KMS-11 (cell line): ENCODE results near the gene TP53I11.

Experiments used
- H2AFZ ChIP-seq: fragments of 200-600 bp; sonication (generic); 2 replicates; pipeline ENCODE4 v1.6.1; 2016; ENCODE audit warnings: antibody characterized with exemption, mixed run types, low read depth
- H3K27ac ChIP-seq: fragments of 200-600 bp; sonication (generic); 2 replicates; pipeline ENCODE4 v1.6.1; 2016; ENCODE audit warnings: mild to moderate bottlenecking, mixed run types
- H3K27me3 ChIP-seq: fragments of 200-600 bp; sonication (generic); 2 replicates; pipeline ENCODE4 v1.6.1; 2017; ENCODE audit warnings: mild to moderate bottlenecking, low read depth, mixed run types, moderate library complexity; ENCODE audit not compliant: insufficient read depth
- H3K36me3 ChIP-seq: fragments of 200-600 bp; sonication (generic); 2 replicates; pipeline ENCODE4 v1.6.1; 2017; ENCODE audit warnings: mild to moderate bottlenecking, mixed run types; ENCODE audit not compliant: insufficient read depth
- H3K4me1 ChIP-seq: fragments of 200-600 bp; sonication (generic); 2 replicates; pipeline ENCODE4 v1.6.1; 2016; ENCODE audit warnings: mild to moderate bottlenecking, low read depth, mixed run types; ENCODE audit not compliant: poor library complexity, severe bottlenecking
- H3K4me2 ChIP-seq: fragments of 200-600 bp; sonication (generic); 2 replicates; pipeline ENCODE4 v1.7.0; 2016; ENCODE audit warnings: mild to moderate bottlenecking, mixed run types
- H3K4me3 ChIP-seq: fragments of 200-600 bp; sonication (generic); IDR thresholded peaks from 2 replicates; pipeline ENCODE4 v1.6.1; 2017; ENCODE audit warnings: low read depth, low read length, mixed read lengths; ENCODE audit not compliant: insufficient read depth
- H3K79me2 ChIP-seq: fragments of 200-600 bp; sonication (generic); 2 replicates; pipeline ENCODE4 v1.6.1; 2016; ENCODE audit warnings: low read depth, mixed run types; ENCODE audit not compliant: insufficient read depth
- H3K9ac ChIP-seq: fragments of 200-600 bp; sonication (generic); 2 replicates; pipeline ENCODE4 v1.6.1; 2016; ENCODE audit warnings: mild to moderate bottlenecking, mixed run types
- H4K20me1 ChIP-seq: fragments of 200-600 bp; sonication (generic); 2 replicates; pipeline ENCODE4 v1.6.1; 2016; ENCODE audit warnings: mild to moderate bottlenecking, mixed run types; ENCODE audit not compliant: insufficient read depth
- TF ChIP-seq, protein P1 (sequence below): fragments of 200-600 bp; sonication (generic); conservative IDR thresholded peaks from 2 replicates; pipeline ENCODE4 v1.6.1; 2017; ENCODE audit warnings: low read depth, mild to moderate bottlenecking, antibody characterized with exemption, low read length, moderate library complexity, mixed read lengths

Gene TP53I11

DNA sequence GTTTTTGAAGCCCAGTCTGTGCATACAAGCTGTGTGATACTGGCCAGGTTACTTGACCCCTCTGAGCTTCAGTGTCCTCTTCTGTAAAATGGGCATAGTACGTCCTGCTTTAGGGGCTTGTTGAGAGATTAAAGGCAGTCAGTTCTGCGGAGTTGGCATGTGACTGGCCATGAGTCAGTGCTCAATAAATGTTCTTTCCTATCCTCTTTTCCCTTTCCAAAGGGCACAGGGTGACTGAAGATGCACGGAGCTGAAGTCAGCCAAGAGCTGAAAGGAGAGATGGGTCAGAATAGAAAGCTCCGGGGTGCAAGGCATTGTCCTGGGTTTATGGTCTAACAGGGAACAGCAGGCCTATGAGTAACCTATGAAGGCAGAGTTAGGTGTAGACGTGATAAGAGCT is 48.9 kb downstream of the TP53I11 start:
- TF ChIP-seq, protein P1, sequence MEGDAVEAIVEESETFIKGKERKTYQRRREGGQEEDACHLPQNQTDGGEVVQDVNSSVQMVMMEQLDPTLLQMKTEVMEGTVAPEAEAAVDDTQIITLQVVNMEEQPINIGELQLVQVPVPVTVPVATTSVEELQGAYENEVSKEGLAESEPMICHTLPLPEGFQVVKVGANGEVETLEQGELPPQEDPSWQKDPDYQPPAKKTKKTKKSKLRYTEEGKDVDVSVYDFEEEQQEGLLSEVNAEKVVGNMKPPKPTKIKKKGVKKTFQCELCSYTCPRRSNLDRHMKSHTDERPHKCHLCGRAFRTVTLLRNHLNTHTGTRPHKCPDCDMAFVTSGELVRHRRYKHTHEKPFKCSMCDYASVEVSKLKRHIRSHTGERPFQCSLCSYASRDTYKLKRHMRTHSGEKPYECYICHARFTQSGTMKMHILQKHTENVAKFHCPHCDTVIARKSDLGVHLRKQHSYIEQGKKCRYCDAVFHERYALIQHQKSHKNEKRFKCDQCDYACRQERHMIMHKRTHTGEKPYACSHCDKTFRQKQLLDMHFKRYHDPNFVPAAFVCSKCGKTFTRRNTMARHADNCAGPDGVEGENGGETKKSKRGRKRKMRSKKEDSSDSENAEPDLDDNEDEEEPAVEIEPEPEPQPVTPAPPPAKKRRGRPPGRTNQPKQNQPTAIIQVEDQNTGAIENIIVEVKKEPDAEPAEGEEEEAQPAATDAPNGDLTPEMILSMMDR, result no peak
- H3K27ac ChIP-seq, result no peak overlapping the region
- no peak overlapping the region for H3K4me2 ChIP-seq
- no peaks in the 10 kb centered on the region for H3K27me3 ChIP-seq
- no peaks in the 10 kb centered on the region for H3K36me3 ChIP-seq
- no peak overlapping the region for H3K4me3 ChIP-seq
- H3K79me2 ChIP-seq, result no peaks in the 10 kb centered on the region
- H3K4me1 ChIP-seq, result no peaks in the 10 kb centered on the region
- no peak overlapping the region for H3K9ac ChIP-seq
- no peak overlapping the region for H2AFZ ChIP-seq
- H4K20me1 ChIP-seq, result no peaks in the 10 kb centered on the region

DNA sequence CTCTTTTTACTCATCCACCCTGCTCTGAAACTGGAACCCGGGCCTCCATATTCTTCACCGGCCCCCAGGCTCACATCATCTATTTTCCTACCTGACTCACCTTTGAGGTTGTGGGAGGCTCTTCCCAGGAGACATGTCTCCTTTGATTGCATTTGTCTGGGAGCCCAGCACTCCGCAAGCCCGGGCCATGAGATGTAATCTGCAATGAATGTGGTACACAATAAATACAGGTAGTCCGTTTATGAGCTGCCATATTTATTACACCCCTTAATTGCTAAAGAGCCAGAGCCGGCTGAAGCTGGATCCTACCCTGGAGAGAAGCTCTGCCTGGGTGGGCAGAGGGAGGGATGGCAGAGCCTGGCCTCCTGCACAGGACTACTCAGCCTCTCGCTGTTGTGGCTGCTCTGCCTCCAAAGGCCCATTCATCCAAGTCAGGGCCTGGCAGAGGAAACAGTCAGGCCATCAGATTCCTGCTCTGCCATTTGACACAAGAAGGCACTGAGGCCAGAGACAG is 49.5 kb downstream of the TP53I11 start:
- Histone ChIP-seq H3K4me3 (no peak overlapping the region), H2AFZ (no peak overlapping the region), H3K9ac (no peak overlapping the region), H3K27ac (no peak overlapping the region), H3K27me3 (no peaks in the 10 kb centered on the region), H3K79me2 (no peaks in the 10 kb centered on the region), H4K20me1 (no peaks in the 10 kb centered on the region), H3K36me3 (no peaks in the 10 kb centered on the region), H3K4me1 (no peaks in the 10 kb centered on the region), H3K4me2 (no peak overlapping the region)
- TF ChIP-seq, protein P1, result no peak

DNA sequence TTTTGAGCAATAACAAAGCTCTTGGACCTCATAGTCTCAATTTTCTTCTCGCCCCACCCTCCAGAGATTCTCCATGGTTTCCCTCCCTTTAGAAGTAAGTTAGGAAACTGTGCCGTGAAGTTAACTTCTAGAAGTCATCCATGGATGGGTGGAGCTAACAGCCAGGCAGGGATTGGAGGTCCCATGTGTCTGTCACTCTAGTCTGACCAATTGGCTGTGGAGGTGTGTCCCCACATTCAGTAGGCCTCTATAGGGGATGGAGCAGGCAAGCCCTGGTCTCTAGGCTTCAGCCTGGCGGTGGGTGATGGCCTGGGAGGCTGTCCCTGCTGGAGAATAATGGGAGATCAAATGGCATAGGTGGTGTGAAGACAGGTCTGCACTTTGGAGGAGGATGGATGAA is 50.7 kb downstream of the TP53I11 start:
- no peaks in the 10 kb centered on the region for H3K4me1 ChIP-seq
- H4K20me1 ChIP-seq, result no peaks in the 10 kb centered on the region
- H3K4me2 ChIP-seq, result no peak overlapping the region
- H3K79me2 ChIP-seq, result no peaks in the 10 kb centered on the region
- no peak overlapping the region for H3K9ac ChIP-seq
- no peaks in the 10 kb centered on the region for H3K27me3 ChIP-seq
- H3K27ac ChIP-seq, result no peak overlapping the region
- H3K4me3 ChIP-seq, result no peak overlapping the region
- H2AFZ ChIP-seq, result no peak overlapping the region
- TF ChIP-seq, protein P1, result no peak
- no peaks in the 10 kb centered on the region for H3K36me3 ChIP-seq

DNA sequence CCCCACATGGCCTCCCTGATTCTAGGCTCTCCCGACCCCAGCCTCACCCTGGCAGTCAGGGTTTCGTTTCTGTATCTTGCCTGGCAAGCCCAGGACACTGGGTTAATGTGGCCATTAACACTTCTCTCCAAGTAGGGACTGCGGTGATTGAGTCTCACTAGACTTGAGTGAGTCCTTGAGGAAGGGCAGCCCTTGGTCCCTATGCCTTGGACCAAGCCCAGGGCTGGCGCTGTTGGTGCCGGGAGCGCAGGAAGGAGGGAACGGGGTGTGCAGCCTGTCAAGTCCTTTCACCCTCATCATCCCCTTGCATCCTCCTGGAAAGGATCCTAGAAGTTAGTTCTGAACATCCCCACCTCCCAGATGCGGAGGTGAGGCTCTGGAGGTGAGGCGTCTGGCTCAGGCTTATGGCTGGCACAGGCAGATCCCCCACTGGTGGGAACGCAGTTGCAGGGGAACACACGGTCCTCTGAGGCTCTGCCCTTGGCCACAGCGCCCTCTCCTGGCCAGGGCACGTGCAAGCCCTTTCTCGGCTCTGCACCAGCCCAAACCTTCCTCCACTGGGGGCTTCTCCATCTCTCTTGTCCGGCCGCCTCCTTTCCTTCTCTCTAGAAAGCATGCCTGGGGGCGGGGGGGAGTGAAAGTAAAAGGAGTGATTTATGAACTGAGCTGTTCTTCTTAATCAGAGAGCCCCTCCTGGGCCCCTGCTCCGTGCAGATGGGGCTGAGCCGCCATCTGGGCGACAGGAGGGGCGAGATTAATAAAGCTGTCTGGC is 56.7 kb downstream of the TP53I11 start:
- no peaks in the 10 kb centered on the region for H3K27me3 ChIP-seq
- no peaks in the 10 kb centered on the region for H3K79me2 ChIP-seq
- TF ChIP-seq, protein P1, result peak; percentile 87
- no peak overlapping the region for H3K4me2 ChIP-seq
- H3K4me1 ChIP-seq, result no peaks in the 10 kb centered on the region
- H3K36me3 ChIP-seq, result no peaks in the 10 kb centered on the region
- no peak overlapping the region for H3K27ac ChIP-seq
- no peak overlapping the region for H2AFZ ChIP-seq
- H3K4me3 ChIP-seq, result no peak overlapping the region
- H4K20me1 ChIP-seq, result no peaks in the 10 kb centered on the region
- H3K9ac ChIP-seq, result no peak overlapping the region
